ENCODE results near the gene ODR4. TPM values are rescaled to one million over a fixed set of nuclear protein-coding genes. Genes with fewer than 3 reads are reported as not detected.
"Not testable (repeated sequence)": the region's sequence is repeated elsewhere in the genome, so short reads cannot be mapped to it uniquely, and the experiment has no call there.

ODR4 gene
- total and polyA plus RNA-seq, 8 donors, result 14.4 to 20.2 (median 17.5) TPM

DNA sequence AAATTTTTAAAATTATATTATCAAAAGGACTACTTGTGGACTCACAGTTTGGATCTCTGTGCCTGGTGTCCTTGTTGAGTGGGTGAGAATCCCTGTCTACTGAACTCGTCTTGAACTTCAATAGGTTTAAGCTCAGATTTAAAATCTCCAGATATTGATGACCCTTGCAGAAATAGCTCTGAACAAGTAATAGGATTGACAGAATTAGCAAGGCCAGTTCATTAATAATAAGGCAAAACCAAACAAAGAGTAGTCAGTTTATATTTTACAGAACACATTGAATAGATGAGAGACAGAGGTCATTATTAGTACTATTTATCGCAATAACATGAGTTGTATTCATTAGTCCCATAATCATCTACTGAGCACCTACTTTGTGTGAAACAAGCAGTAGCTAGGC, 85.4 kb downstream of the ODR4 start, which contains the start of gene PDC:
Gene PDC, minus strand, starts transcription at position 101 of the 400 bp plus-strand sequence. CDS start 11,655 bp downstream, outside the sequence.
- ATAC-seq (no peak), DNase-seq (no peak), FAIRE-seq (no peak)
- WGBS, 2 donors, result 78 to 81% methylated on average over 2 of the region's 2 CpGs
- H3K4me1 ChIP-seq, result no peaks in the 10 kb centered on the region
- no peaks in the 10 kb centered on the region for H3K27me3 ChIP-seq
- H3K27ac ChIP-seq, result no peak within 1 kb of the TSS
- no peaks in the 10 kb centered on the region for H3K9me3 ChIP-seq
- TF ChIP-seq, protein P1, sequence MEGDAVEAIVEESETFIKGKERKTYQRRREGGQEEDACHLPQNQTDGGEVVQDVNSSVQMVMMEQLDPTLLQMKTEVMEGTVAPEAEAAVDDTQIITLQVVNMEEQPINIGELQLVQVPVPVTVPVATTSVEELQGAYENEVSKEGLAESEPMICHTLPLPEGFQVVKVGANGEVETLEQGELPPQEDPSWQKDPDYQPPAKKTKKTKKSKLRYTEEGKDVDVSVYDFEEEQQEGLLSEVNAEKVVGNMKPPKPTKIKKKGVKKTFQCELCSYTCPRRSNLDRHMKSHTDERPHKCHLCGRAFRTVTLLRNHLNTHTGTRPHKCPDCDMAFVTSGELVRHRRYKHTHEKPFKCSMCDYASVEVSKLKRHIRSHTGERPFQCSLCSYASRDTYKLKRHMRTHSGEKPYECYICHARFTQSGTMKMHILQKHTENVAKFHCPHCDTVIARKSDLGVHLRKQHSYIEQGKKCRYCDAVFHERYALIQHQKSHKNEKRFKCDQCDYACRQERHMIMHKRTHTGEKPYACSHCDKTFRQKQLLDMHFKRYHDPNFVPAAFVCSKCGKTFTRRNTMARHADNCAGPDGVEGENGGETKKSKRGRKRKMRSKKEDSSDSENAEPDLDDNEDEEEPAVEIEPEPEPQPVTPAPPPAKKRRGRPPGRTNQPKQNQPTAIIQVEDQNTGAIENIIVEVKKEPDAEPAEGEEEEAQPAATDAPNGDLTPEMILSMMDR (IDR thresholded peaks at IDR 0.05), result no peak
- H3K36me3 ChIP-seq, result no peaks in the 10 kb centered on the region
- no peak within 1 kb of the TSS for H3K4me3 ChIP-seq
- intact Hi-C loops (cut with DNase I), result no loop called here

DNA sequence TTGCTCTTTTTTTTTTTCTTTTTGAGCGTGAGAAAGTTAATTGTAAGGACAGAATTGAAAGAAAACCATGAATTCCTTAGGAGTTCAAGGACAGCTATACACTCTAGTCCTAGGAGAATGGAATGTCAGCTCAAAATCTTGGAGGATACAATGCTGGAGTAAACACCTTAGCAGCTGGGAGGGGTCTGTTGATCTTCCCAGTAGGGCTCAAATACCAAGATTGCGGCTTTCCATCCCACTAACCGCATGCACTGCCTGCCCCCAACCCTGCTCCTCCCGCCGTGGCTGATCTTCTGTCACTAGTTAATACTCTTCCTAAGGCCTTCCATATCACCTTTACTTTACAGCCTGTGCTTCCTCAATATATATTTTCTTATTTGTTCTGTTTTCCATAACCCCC, 87.9 kb downstream of the ODR4 start:
- no peaks in the 10 kb centered on the region for H3K9me3 ChIP-seq
- FAIRE-seq (no peak), ATAC-seq (no peak), DNase-seq (no peak)
- TF ChIP-seq, protein P1 (IDR thresholded peaks at IDR 0.05), result no peak
- H3K27me3 ChIP-seq, result no peaks in the 10 kb centered on the region
- 66 to 69% methylated on average over 5 of the region's 5 CpGs for WGBS, 2 donors
- intact Hi-C loops (cut with DNase I), result no loop called here
- H3K27ac ChIP-seq, result no peak overlapping the region
- H3K4me1 ChIP-seq, result no peaks in the 10 kb centered on the region
- no peaks in the 10 kb centered on the region for H3K36me3 ChIP-seq
- no peak overlapping the region for H3K4me3 ChIP-seq

DNA sequence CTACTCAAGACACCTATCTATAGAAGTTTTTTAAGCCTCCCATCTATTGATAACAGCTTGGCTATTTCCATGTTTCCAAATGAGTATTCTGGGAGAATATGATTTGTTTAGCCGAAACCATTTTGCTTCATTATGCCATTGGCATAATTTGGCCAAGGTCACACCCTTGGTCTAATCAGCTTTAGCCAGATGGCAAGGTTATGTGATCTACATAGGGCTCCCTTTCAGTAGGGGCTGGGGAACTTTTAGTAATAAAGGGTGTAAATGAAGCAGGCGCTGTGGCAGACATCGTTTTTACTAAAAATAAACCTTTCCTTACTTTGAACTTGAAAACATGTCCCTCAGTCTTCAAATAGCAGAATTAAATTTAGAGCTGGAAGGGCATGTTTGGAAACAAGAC, 88.3 kb downstream of the ODR4 start:
- Histone ChIP-seq H3K27me3 (no peaks in the 10 kb centered on the region), H3K9me3 (no peaks in the 10 kb centered on the region), H3K4me3 (no peak overlapping the region), H3K27ac (no peak overlapping the region), H3K4me1 (no peaks in the 10 kb centered on the region), H3K36me3 (no peaks in the 10 kb centered on the region)
- FAIRE-seq (no peak), DNase-seq (no peak), ATAC-seq (no peak)
- WGBS, 2 donors, result 68 to 71% methylated on average over 3 of the region's 3 CpGs
- TF ChIP-seq, protein P1 (IDR thresholded peaks at IDR 0.05), result no peak
- intact Hi-C loops (cut with DNase I), result no loop called here

- H3K36me3 ChIP-seq; H3K9me3 ChIP-seq; DNase-seq; H3K4me3 ChIP-seq; H3K27ac ChIP-seq; FAIRE-seq; H3K4me1 ChIP-seq; ATAC-seq; intact Hi-C loops (cut with DNase I); H3K27me3 ChIP-seq: not testable (repeated sequence)
These were observed 89.9 kb downstream of the ODR4 start for GRCh38 chr1:186465491-186465890.

- DNase-seq (no peak), ATAC-seq (no peak), FAIRE-seq (no peak)
- Histone ChIP-seq H3K4me1 (no peaks in the 10 kb centered on the region), H3K4me3 (no peak overlapping the region), H3K27me3 (no peaks in the 10 kb centered on the region), H3K27ac (no peak overlapping the region), H3K9me3 (no peaks in the 10 kb centered on the region), H3K36me3 (no peaks in the 10 kb centered on the region)
- intact Hi-C loops (cut with DNase I), result no loop called here
- TF ChIP-seq, protein P1 (IDR thresholded peaks at IDR 0.05), result no peak
- 68 to 69% methylated on average over 2 of the region's 2 CpGs for WGBS, 2 donors
These were observed 90.3 kb downstream of the ODR4 start for GRCh38 chr1:186465946-186466345.

Other genes with a start within 250 kb of the ODR4 start
- under 1 TPM; 0.04 to 0.87 (median 0.37) TPM for gene PRG4, start 79.6 kb upstream of the ODR4 start, total RNA-seq
- 1 to 10 TPM in 1 of 2 donors, under 1 TPM in 1; 0.56 to 1.7 TPM for gene PRG4, start 79.6 kb upstream of the ODR4 start, polyA plus RNA-seq
- gene TPR, start 585 bp upstream of the ODR4 start, total RNA-seq, result 10 to 100 TPM; 25.9 to 45.5 (median 29.5) TPM
- 10 to 100 TPM; 11.8 to 35.1 TPM for gene TPR, start 585 bp upstream of the ODR4 start, polyA plus RNA-seq
- not detected for gene PDC, start 85.3 kb downstream of the ODR4 start, total RNA-seq
- gene PDC, start 85.3 kb downstream of the ODR4 start, polyA plus RNA-seq, result not detected